HG02610 (cell line): ENCODE data around the gene RNU11.
A peak's percentile ranks its signal among the peaks of the same experiment; 100 is the strongest.
"Not testable (repeated sequence)": the region's sequence is repeated elsewhere in the genome, so short reads cannot be mapped to it uniquely, and the experiment has no call there.

ENCODE experiments used
- ATAC-seq: cut with Tn5 transposase; IDR thresholded peaks from one replicate; pipeline ENCODE4 v1.9.1; 2021; ENCODE audit warnings: mild to moderate bottlenecking, moderate library complexity; ENCODE audit not compliant: unreplicated experiment

Gene RNU11

DNA sequence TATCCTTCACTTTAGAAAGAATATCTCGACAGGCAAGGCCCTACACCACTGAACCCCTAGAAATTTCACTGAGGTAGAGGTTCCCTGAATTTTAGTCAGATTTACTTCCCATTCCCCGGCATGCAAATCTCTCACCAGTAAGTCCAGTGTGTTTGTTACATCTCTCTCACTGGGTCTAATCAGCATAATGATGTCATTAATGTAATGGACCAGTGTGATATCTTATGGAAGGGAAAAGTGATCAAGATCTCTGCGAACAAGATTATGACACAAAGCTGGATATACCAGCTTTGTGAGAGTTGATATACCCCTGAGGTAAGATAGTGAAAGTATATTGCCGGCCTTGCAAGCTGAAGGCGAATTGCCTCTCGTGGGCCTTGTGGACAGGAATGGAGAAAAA, 7.9 kb downstream of the RNU11 start:
- ATAC-seq = no peak

DNA sequence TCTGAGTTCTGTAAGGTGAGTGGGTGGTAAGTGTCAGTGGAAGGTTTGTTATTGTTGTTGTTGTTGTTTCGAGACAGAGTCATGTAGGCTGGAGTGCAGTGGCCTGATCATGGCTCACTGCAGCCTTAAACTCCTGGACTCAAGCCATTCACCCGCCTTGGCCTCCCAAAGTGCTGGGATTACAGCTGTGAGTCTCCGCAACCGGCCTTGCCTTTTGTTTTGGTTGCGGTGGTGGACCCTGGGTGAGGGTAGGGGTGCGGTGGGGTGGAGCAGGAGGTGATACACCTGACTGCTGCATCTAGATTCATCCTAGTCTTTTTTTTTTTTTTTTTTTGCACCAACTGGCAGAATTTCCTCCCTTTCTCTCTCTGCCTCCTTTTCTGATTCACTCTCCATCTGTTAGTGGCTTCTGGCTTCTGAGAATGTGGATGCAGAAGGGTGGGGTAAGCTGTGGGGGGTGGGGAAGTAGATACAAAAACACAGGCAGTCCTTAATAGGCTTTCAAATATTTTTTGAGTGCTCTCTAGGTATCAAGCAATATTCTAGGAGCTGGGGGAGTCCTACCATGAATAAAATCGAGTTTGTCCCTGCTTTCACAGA, 15.6 kb downstream of the RNU11 start:
- no peak for ATAC-seq

- no peak for ATAC-seq
Observed at GRCh38 chr1:28666806-28667205, 18.4 kb downstream of the RNU11 start.

- ATAC-seq = peak; percentile 71
Observed at GRCh38 chr1:28668191-28668955, 20.0 kb downstream of the RNU11 start, which contains the start of gene GMEB1. Gene GMEB1 (plus strand): TSS chr1:28668784. CDS start chr1:28683613, 14,829 bp downstream.

DNA sequence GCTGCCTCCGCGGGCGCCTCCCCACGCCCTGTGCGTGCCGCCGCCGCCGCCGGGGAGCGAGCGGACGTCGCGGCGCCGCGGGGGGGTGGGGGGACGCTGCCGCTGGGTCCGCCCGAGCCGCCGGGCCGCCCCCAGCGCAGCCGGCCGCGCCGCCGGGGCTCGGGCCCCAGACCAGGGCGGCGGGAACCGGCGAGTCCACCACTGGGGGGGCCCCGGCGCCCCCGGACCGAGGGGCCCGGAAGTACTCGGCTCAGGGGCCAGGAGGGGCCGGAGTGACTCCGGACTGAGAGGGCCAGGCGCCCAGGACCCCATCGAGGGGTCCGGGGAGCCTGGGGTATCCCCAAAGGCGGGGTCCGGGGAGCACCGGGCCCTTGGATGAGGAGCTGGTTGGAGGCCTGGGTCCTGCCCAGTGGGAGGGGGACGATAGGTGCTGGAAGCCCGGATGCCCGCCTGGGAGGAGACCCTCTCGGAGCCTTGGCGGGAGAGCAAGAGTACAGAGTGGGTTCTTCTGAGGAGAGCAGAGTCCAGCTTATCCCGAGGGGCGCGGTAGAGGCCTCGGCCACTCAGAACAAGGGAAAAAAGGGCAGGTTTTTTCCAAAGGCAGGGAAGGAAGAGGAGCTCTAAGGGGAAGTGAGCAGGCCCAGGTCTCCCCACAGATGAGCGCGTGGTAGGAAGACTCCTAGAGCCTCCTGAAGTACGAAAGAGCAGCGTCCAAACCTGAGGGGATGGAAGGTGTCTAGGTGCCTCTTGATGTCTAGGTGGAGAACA, 20.7 kb downstream of the RNU11 start:
- peak; percentile 53 for ATAC-seq

- no peak for ATAC-seq
Observed at GRCh38 chr1:28671254-28671780, 22.9 kb downstream of the RNU11 start.

DNA sequence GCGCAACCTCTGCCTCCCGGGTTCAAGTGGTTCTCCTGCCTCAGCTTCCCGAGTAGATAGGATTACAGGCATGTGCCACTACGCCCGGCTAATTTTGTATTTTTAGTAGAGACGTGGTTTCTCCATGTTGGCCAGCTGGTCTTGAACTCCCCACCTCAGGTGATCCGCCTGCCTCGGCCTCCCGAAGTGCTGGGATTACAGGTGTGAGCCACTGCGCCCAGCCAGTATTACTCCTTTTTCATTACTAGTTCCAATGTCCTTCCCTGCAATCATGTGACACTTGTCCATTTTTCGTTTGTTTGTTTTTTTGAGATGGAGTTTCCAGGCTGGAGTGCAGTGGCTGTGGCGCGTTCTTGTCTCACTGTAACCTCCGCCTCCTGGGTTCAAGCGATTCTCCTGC, 24.6 kb downstream of the RNU11 start:
- ATAC-seq = not testable (repeated sequence)

GRCh38 chr1:28675924-28676257, 27.5 kb downstream of the RNU11 start:
- no peak for ATAC-seq

DNA sequence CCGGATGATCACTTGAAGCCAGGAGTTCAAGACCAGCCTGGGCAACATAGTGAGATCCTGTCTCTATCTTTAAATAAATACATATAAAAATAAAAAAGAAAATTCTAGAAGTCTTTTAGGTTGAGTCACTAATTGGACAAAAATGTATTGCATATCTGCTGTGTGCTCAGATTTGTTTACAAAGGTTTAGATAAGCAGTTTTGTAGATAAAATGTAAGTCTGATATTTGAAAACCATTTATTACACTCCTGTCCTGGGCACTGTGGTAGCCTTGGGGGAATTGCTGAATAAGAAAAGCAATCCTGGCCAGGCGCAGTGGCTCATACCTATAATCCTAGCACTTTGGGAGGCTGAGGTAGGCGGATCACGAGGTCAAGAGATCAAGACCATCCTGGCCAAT, 31.8 kb downstream of the RNU11 start:
- ATAC-seq = no peak

DNA sequence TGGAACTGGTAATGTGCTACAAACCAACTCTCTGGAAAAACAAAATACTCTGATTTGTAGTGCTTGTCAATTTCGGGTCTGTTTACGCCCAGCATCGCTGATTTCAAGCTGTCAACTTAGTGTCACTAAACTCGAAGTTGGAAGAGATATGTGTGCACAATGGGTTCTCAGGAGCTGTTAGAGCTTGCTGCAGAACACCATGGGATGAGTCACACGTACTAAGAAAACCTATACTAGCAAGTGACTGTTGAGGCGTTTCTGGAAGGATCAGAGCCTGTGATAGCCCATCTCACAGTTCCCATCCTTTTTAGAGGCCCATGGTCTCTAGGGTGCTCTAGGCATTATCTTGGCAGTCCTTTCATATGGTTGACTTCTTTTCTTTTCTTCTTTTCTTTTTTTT, 34.4 kb downstream of the RNU11 start:
- ATAC-seq = no peak

- no peak for ATAC-seq
Observed at GRCh38 chr1:28684937-28685336, 36.5 kb downstream of the RNU11 start.

DNA sequence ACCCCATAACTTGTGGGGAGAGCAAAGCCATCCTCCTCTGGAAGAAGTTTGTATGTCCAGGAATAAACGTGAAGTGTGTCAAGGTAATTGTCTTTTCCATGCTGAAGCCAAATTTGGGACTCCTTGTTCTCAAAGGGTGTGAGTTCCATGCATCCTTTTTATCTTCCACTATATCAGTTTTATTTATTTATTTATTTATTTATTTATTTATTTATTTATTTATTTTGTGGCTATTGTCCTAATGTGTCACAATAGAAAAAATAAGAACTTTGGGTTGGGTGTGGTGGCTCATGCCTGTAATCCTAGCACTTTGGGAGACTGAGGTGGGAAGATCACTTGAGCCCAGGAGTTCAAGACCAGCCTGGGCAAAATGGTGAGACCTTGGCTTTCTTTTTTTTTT, 43.2 kb downstream of the RNU11 start:
- not testable (repeated sequence) for ATAC-seq
